ENCODE measurements around the gene IREB2.

DNA sequence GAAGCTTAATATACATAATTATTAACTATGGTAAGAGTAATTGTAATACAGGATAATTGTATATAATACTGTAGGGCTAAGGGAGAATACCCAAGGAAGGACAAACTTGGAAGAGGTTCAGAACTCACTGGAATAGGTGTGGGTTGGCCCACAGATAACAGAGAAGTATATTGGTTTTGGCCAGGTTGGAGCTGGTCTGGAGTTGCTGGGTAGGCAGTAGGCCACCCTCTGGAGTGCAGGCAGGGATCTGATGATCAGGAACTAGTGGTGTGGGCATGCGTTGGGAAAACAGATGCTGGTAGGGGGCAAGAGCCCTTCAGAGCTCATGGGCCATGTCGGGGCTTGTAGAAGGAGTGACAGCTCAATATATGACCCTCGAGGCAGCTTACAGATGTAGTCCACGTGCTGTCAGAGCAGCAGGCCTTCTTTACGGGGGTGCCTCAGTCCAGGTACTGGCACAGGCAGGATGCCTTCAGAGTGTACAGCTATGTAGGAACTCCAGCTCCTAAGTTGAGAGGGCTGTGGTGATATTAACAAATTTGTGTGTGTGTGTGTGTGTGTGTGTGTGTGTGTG lies 12.4 kb downstream of the IREB2 start:
- TF ChIP-seq, protein P1, sequence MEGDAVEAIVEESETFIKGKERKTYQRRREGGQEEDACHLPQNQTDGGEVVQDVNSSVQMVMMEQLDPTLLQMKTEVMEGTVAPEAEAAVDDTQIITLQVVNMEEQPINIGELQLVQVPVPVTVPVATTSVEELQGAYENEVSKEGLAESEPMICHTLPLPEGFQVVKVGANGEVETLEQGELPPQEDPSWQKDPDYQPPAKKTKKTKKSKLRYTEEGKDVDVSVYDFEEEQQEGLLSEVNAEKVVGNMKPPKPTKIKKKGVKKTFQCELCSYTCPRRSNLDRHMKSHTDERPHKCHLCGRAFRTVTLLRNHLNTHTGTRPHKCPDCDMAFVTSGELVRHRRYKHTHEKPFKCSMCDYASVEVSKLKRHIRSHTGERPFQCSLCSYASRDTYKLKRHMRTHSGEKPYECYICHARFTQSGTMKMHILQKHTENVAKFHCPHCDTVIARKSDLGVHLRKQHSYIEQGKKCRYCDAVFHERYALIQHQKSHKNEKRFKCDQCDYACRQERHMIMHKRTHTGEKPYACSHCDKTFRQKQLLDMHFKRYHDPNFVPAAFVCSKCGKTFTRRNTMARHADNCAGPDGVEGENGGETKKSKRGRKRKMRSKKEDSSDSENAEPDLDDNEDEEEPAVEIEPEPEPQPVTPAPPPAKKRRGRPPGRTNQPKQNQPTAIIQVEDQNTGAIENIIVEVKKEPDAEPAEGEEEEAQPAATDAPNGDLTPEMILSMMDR (conservative IDR thresholded peaks at IDR 0.05), result no peak
- no peak for TF ChIP-seq ZFX (IDR thresholded peaks at IDR 0.05)

All from C4-2B (cell line).